Breast epithelium (tissue), 4 donors: ENCODE results near the gene MICAL2. TPM values are rescaled to one million over a fixed set of nuclear protein-coding genes. Genes with fewer than 3 reads are reported as not detected.

ENCODE experiments used
- DNase-seq, 2 donors: peaks; one replicate each; pipeline ENCODE4 v3.0.0-alpha.2; 2019; ENCODE audit warnings: low spot score in 2 of 2
- H3K27ac ChIP-seq, 2 donors: fragments of 200-600 bp; sonication (generic) in 1 of 2; one replicate each; pipeline ENCODE4 v1.5.1; 2016 to 2019; ENCODE audit warnings: mild to moderate bottlenecking in 1 of 2
- H3K27me3 ChIP-seq, 2 donors: fragments of 200-600 bp; sonication (generic) in 1 of 2; one replicate each; pipeline versions ENCODE4 v1.5.1 to v1.6.0; 2017 to 2019; ENCODE audit warnings: control low read depth in 1 of 2, mild to moderate bottlenecking in 1 of 2
- H3K36me3 ChIP-seq: fragments of 200-600 bp; one replicate; pipeline ENCODE4 v1.5.1; 2019
- H3K4me1 ChIP-seq, 2 donors: fragments of 200-600 bp; sonication (generic); one replicate each; pipeline ENCODE4 v1.5.1; 2016 to 2019; ENCODE audit warnings: control low read depth in 1 of 2
- H3K4me3 ChIP-seq, 3 donors: fragments of 200-600 bp; sonication (generic); 1 replicate in 2 of 3; 2 replicates in 1 of 3; pipeline ENCODE4 v1.5.1; 2016 to 2019; ENCODE audit warnings: mild to moderate bottlenecking in 3 of 3, moderate library complexity in 2 of 3
- H3K9me3 ChIP-seq, 2 donors: fragments of 200-600 bp; sonication (generic) in 1 of 2; one replicate each; pipeline ENCODE4 v1.5.1; 2016 to 2019; ENCODE audit warnings: control low read depth in 1 of 2
- POLR2A ChIP-seq: fragments of 450-650 bp; IDR thresholded peaks from one replicate; pipeline ENCODE4 v1.6.1; 2016; ENCODE audit warnings: antibody characterized with exemption, mild to moderate bottlenecking, moderate library complexity
- POLR2AphosphoS5 ChIP-seq, 3 donors: sonication (generic); formaldehyde crosslinking; IDR thresholded peaks; one replicate each; pipeline ENCODE4 v1.6.1; 2017; ENCODE audit warnings: antibody characterized with exemption in 3 of 3
- intact Hi-C: fragments of 100-400 bp; cut with DNase I; formaldehyde crosslinking; loops from one replicate; pipeline ENCODE4 v1.15.1; 2023; ENCODE audit warnings: low total_unique reads
- total RNA-seq, 3 donors: library from RNA; depleted of rRNA; stranded (reverse); fragments of >200 nt; gene quantifications; one replicate each; pipeline ENCODE4 v1.1.0, GENCODE V29; 2016
- TF ChIP-seq, protein P1 (sequence below), 3 donors: fragments of 450-650 bp; IDR thresholded peaks; one replicate each; pipeline ENCODE4 v1.5.1; 2016 to 2017; ENCODE audit warnings: antibody characterized with exemption in 3 of 3, mild to moderate bottlenecking in 3 of 3, moderate library complexity in 3 of 3

Gene MICAL2
- total RNA-seq, 3 donors from 2014 or later, result 30.9 to 52.4 (median 38.6) TPM

DNA sequence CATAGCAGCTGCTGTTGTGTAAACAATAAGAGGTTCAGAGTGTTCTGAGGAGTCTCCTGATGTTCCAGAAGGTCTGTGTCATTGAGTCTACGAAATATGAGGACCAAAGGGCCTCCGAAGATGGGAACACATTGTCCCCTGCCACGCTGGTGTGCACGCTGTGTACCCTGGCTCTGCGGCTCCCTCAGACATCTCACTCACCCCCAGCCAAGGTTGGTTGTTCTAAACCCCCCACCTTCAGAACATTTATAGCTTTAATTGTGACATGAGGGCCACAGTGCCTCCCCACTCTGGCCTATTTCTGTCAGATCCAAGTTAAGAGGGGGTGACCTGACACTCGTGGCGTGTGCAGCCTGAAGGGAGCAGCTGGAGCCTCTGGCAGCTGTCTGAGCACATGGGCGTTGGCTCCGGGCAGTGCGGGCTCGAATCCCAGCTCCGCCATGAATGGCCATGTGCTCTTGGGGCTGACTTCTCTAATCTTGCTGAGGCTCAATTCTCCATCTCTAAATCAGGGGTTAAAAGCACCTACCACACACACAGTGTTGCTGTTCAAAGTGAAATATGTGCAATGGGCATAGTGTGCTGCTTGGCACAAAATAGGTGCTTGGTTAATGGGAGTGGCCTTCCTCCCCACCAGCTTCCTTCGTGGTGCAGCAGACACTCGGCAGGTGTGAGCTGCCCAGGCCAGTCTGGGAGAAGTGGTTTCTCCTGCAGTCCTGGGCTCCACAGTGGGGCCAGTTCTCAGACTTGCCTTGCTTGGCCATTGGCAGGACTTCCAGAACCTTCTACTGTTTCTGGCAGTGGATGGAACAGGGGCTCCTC lies 39.7 kb upstream of the MICAL2 start:
- Histone ChIP-seq H3K4me3 (no peak overlapping the region), H3K4me1 (no peaks in the 10 kb centered on the region), H3K9me3 (no peaks in the 10 kb centered on the region), H3K27me3 (no peaks in the 10 kb centered on the region), H3K27ac (no peak overlapping the region), H3K36me3 (no peaks in the 10 kb centered on the region)
- TF ChIP-seq, protein P1, sequence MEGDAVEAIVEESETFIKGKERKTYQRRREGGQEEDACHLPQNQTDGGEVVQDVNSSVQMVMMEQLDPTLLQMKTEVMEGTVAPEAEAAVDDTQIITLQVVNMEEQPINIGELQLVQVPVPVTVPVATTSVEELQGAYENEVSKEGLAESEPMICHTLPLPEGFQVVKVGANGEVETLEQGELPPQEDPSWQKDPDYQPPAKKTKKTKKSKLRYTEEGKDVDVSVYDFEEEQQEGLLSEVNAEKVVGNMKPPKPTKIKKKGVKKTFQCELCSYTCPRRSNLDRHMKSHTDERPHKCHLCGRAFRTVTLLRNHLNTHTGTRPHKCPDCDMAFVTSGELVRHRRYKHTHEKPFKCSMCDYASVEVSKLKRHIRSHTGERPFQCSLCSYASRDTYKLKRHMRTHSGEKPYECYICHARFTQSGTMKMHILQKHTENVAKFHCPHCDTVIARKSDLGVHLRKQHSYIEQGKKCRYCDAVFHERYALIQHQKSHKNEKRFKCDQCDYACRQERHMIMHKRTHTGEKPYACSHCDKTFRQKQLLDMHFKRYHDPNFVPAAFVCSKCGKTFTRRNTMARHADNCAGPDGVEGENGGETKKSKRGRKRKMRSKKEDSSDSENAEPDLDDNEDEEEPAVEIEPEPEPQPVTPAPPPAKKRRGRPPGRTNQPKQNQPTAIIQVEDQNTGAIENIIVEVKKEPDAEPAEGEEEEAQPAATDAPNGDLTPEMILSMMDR (IDR thresholded peaks at IDR 0.05), result no peak
- TF ChIP-seq POLR2AphosphoS5 (IDR thresholded peaks at IDR 0.05) (no peak), POLR2A (no peak)
- DNase-seq, result no peak
- intact Hi-C loops, result no loop called here

DNA sequence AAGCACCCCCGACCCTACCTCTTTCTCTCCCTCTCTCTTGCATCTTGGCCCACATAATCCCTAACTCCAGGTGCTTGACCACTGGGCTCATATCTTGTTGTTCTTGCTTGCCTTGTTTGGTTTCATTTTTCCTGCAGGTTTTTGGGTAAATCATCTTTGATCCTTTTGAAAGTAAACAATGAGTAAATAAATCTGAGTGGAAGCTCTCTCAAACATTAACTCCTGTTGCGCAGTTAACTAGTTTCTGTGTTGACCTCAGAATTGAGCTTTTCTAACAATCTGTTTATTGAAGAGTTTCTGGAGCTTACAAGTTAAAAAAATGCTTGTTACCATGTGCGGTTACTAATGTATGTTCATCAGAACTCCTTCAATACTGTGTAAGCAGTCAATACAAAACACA lies 38.8 kb upstream of the MICAL2 start:
- Histone ChIP-seq H3K27ac (no peak overlapping the region), H3K4me1 (no peaks in the 10 kb centered on the region), H3K36me3 (no peaks in the 10 kb centered on the region), H3K9me3 (no peaks in the 10 kb centered on the region), H3K4me3 (no peak overlapping the region), H3K27me3 (no peaks in the 10 kb centered on the region)
- TF ChIP-seq POLR2AphosphoS5 (IDR thresholded peaks at IDR 0.05), result no peak
- TF ChIP-seq, protein P1 (IDR thresholded peaks at IDR 0.05), result no peak
- TF ChIP-seq POLR2A, result no peak
- no peak for DNase-seq
- intact Hi-C loops, result no loop called here

DNA sequence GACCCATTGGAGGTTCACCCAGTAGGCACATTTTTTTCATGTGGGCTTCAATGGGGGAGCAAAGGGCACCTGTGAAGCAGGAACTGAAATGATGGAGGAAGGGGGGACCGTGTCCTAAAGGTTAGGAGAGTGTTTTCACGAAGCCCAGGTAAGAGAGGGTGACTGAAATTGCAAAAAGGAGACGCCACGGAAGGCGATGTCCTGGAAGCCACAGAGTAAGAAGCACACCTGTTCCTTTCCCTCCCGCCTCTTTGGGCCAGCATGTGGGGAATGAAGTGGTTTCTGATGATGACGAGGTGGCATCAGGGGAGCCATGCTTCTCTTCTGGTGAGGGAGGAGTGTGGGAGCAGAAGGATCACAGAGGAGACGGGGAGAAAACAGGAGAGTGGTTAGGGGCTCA lies 37.0 kb upstream of the MICAL2 start:
- H3K27ac ChIP-seq, result no peak overlapping the region
- DNase-seq, result no peak
- TF ChIP-seq, protein P1 (IDR thresholded peaks at IDR 0.05), result no peak
- TF ChIP-seq POLR2A (no peak), POLR2AphosphoS5 (IDR thresholded peaks at IDR 0.05) (no peak)
- no peaks in the 10 kb centered on the region for H3K9me3 ChIP-seq
- H3K27me3 ChIP-seq, result no peaks in the 10 kb centered on the region
- intact Hi-C loops, result no loop called here
- H3K4me1 ChIP-seq, result no peaks in the 10 kb centered on the region
- H3K4me3 ChIP-seq, result no peak overlapping the region
- H3K36me3 ChIP-seq, result no peaks in the 10 kb centered on the region

DNA sequence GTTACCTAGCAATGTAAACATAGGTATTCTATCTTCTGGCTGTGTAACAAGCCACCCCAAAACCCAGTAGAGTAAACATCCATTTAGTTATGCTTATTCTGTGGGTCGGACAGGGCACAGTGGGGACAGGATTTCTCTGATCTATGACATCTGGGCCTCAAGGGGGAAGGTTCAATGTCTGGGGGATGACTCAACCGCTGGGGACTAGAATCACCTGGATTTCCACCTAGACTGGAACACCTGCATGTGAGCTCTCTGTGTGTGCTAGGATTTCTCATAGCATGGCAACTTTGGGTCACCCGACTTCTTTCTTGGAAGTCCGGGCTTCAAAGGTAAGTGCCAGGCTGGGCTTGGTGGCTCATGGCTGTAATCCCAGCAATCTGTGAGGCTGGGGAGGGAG lies 36.5 kb upstream of the MICAL2 start:
- no peak for DNase-seq
- H3K27ac ChIP-seq, result no peak overlapping the region

More for the DNA sequence above, 36.5 kb upstream of the MICAL2 start:
- no peaks in the 10 kb centered on the region for H3K36me3 ChIP-seq
- H3K4me1 ChIP-seq, result no peaks in the 10 kb centered on the region
- no peak for TF ChIP-seq POLR2AphosphoS5 (IDR thresholded peaks at IDR 0.05)
- TF ChIP-seq, protein P1 (IDR thresholded peaks at IDR 0.05), result no peak
- TF ChIP-seq POLR2A, result no peak
- no peaks in the 10 kb centered on the region for H3K9me3 ChIP-seq
- H3K4me3 ChIP-seq, result no peak overlapping the region
- no peaks in the 10 kb centered on the region for H3K27me3 ChIP-seq
- intact Hi-C loops, result no loop called here
